Nephron progenitor cell (in vitro differentiated cells): Measurements from ENCODE around the gene LMX1B.
"Not testable (repeated sequence)": the region's sequence is repeated elsewhere in the genome, so short reads cannot be mapped to it uniquely, and the experiment has no call there.

Experiments
- DNase-seq: peaks from one replicate; pipeline ENCODE4 v3.0.0; 2021
- H3K27ac Mint-ChIP-seq: 2 replicates; pipeline ENCODE4 v1.8.0; 2021; ENCODE audit warnings: mild to moderate bottlenecking, moderate library complexity, mixed read lengths
- H3K27me3 Mint-ChIP-seq: 2 replicates; pipeline ENCODE4 v1.8.0; 2021; ENCODE audit warnings: mild to moderate bottlenecking, low read depth, mixed read lengths; ENCODE audit not compliant: poor library complexity
- H3K36me3 Mint-ChIP-seq: 2 replicates; pipeline ENCODE4 v1.8.0; 2021; ENCODE audit warnings: low read depth, mixed read lengths
- H3K4me1 Mint-ChIP-seq: 2 replicates; pipeline ENCODE4 v1.8.0; 2021; ENCODE audit warnings: mixed read lengths
- H3K4me3 Mint-ChIP-seq: 2 replicates; pipeline ENCODE4 v1.8.0; 2021; ENCODE audit warnings: mild to moderate bottlenecking, moderate library complexity, mixed read lengths
- H3K9me3 Mint-ChIP-seq: 2 replicates; pipeline ENCODE4 v1.8.0; 2021; ENCODE audit warnings: mild to moderate bottlenecking, moderate library complexity, mixed read lengths
- TF ChIP-seq, protein P1 (sequence below): fragments of 200-600 bp; sonication (generic); IDR thresholded peaks from 2 replicates; pipeline ENCODE4 v1.5.0; 2021; ENCODE audit warnings: antibody characterized with exemption

Gene LMX1B

DNA sequence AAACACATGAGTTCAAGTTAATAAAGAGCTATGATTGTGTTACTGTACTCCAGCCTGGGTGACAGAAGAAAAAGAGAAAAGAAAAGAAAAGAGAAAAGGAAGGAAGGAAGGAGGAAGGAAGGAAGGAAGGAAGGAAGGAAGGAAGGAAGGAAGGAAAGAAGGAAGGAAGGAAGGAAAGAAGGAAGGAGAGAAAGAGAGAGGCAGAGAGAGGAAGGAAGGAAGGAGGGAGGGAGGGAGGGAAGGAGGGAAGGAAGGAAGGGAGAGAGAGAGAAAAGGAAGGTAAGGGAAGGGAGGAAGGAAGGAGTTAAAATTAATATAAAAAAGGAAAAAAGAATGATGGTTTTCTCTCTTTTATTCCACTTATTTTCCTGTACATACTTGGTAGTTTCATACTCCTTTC, 101.7 kb downstream of the LMX1B start:
- Mint-ChIP-seq H3K27me3 (peaks cover 79% of the 10 kb centered on the region), H3K9me3 (no peaks in the 10 kb centered on the region), H3K36me3 (no peaks in the 10 kb centered on the region), H3K27ac (no peak overlapping the region), H3K4me1 (peaks cover 28% of the 10 kb centered on the region), H3K4me3 (no peak overlapping the region)
- TF ChIP-seq, protein P1, sequence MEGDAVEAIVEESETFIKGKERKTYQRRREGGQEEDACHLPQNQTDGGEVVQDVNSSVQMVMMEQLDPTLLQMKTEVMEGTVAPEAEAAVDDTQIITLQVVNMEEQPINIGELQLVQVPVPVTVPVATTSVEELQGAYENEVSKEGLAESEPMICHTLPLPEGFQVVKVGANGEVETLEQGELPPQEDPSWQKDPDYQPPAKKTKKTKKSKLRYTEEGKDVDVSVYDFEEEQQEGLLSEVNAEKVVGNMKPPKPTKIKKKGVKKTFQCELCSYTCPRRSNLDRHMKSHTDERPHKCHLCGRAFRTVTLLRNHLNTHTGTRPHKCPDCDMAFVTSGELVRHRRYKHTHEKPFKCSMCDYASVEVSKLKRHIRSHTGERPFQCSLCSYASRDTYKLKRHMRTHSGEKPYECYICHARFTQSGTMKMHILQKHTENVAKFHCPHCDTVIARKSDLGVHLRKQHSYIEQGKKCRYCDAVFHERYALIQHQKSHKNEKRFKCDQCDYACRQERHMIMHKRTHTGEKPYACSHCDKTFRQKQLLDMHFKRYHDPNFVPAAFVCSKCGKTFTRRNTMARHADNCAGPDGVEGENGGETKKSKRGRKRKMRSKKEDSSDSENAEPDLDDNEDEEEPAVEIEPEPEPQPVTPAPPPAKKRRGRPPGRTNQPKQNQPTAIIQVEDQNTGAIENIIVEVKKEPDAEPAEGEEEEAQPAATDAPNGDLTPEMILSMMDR, result no peak
- DNase-seq, result no peak

DNA sequence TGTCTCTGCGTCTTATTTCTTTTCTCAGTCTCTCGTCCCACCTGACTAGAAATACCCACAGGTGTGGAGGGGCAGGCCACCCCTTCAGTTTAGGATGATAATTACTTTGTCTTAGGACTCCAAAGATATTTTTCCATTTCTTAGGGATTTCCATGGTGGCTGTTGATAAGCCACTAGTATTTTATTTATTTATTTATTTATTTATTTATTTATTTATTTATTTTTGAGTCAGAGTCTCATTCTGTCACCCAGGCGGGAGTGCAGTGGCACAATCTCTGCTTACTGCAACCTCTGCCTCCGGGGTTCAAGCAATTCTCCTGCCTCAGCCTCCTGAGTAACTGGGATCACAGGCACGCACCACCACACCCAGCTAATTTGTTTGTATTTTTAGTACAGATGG, 103.7 kb downstream of the LMX1B start:
- not testable (repeated sequence) for H3K36me3 Mint-ChIP-seq, H3K9me3 Mint-ChIP-seq

DNA sequence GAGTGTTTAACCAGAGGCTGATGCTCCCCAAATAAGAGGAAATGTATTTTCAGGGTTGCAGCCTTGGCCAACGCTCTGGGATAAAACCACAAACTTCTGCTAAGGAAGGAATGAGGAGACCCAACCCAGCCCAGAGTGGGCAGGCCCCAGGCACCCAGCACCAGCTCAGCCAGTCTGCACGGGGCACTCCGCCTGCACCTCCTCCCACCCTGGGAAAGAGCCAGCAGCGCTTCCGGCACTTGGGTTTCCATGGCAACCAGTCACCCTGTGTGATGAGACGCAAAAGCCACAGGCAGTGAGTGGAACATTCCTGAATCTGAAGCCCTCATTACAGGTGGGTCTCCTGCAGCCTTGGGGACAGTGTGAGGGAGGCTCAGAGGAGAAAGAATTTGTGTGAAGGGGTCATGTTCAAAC, 105.9 kb downstream of the LMX1B start:
- peaks cover 52% of the 10 kb centered on the region for H3K4me1 Mint-ChIP-seq
- H3K4me3 Mint-ChIP-seq, result peak overlapping the region; percentile 65
- TF ChIP-seq, protein P1, result no peak
- H3K27me3 Mint-ChIP-seq, result peaks cover 70% of the 10 kb centered on the region
- H3K27ac Mint-ChIP-seq, result peak overlapping the region; percentile 95
- no peaks in the 10 kb centered on the region for H3K36me3 Mint-ChIP-seq
- no peaks in the 10 kb centered on the region for H3K9me3 Mint-ChIP-seq
- DNase-seq, result peak; percentile 81

More for the DNA sequence above, 103.7 kb downstream of the LMX1B start:
- peaks cover 76% of the 10 kb centered on the region for H3K27me3 Mint-ChIP-seq
- peaks cover 45% of the 10 kb centered on the region for H3K4me1 Mint-ChIP-seq
- DNase-seq, H3K4me3 Mint-ChIP-seq, H3K27ac Mint-ChIP-seq: not testable (repeated sequence)

DNA sequence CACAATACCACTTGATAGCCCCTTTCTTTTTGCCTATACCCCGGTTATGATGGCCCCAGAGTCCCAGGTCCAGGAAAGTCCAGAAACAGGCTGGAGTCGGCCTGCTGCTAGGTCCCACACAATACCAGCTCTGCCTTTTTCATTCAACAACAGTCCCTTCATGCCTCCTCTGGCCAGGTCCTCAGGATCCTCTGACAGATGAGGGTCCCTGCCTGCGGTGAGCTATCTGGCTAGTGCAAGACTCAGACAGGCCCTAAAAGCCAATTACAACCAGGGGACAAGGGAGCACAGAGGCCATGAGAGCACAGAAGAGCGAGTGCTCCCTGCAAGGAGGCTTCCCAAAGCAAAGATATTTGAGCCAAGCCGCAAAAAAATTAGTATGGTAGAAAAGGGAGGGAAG, 106.3 kb downstream of the LMX1B start:
- Mint-ChIP-seq H3K9me3 (no peaks in the 10 kb centered on the region), H3K36me3 (no peaks in the 10 kb centered on the region), H3K27ac (peak overlapping the region; percentile 95), H3K27me3 (peaks cover 70% of the 10 kb centered on the region), H3K4me3 (peak overlapping the region; percentile 65), H3K4me1 (peaks cover 52% of the 10 kb centered on the region)
- no peak for DNase-seq
- TF ChIP-seq, protein P1, result no peak

DNA sequence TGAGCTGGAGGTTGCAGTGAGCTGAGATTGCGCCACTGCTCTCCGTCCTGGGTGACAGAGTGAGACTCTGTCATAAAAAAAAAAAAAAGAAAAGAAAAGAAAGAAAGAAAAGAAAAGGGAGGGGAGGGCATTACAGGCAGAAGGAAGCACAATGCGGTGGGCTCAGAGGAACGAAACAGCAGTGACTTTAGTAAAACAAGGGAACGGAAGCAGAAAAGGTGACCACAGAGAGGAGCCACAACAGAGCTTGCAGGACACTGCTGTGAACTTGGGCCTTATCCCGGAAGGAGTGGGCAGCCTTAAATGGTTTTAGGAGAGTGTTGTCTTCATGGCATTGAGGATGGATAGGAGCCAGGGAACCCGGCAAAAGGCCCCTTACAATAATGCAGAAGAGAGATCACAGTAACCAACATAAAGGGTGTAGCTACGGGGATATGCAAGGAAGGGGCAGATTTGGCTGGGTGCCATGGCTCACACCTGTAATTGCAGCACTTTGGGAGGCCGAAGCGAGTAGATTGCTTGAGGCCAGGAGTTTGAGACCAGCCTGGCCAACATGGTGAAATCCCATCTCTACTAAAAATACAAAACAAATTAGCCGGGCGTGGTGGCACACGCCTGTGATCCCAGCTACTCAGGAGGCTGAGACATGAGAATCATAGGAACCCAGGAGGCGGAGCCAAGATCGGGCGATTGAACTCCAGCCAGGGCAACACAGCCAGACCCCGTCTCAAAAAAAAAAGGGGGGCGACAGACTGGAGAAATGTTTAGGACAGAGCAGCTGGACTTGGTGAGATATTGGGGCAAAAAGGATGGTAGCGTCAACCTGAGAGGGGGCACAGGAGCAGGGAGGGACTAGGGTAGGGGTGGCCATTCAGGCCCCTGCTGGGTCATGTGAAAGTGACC, 107.2 kb downstream of the LMX1B start:
- Mint-ChIP-seq H3K36me3 (no peaks in the 10 kb centered on the region), H3K4me1 (peaks cover 52% of the 10 kb centered on the region), H3K4me3 (peak overlapping the region; percentile 57), H3K9me3 (no peaks in the 10 kb centered on the region), H3K27ac (no peak overlapping the region), H3K27me3 (peaks cover 71% of the 10 kb centered on the region)
- DNase-seq, result no peak
- TF ChIP-seq, protein P1, result no peak

DNA sequence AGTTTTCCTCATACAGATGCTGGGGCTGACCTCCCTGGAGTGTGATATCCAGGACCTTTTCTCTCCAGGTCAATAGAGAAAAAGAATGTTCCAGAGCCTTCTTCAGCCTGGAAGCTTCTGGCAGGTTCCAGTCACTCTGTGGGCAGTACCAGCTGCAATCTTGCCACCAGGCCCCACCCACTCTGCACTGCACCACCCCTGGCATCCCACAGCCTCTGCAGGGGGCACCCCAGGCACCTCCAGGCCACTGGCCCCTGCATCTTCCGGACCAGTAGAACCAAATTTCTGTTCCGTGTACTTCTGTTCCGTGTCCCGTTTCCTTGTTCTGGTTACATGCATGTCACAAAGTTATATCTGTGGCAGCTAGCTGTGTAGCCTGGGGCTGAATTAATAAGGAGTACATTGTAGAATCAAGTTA, 107.8 kb downstream of the LMX1B start:
- TF ChIP-seq, protein P1, result no peak
- Mint-ChIP-seq H3K4me3 (peak overlapping the region; percentile 75), H3K4me1 (peaks cover 52% of the 10 kb centered on the region), H3K9me3 (no peaks in the 10 kb centered on the region), H3K36me3 (no peaks in the 10 kb centered on the region), H3K27me3 (peaks cover 71% of the 10 kb centered on the region), H3K27ac (no peak overlapping the region)
- DNase-seq, result no peak
